H9 (cell line): Measurements from ENCODE around the gene EML1. TPM values are rescaled to one million over a fixed set of nuclear protein-coding genes. Genes with fewer than 3 reads are reported as not detected.

Experiments
- DNase-seq: peaks from one replicate; pipeline ENCODE4 v3.0.0-alpha.2; 2017
- H2AFZ ChIP-seq: one replicate; pipeline ENCODE4 v1.6.1; 2013; ENCODE audit warnings: mild to moderate bottlenecking, low read length, control low read depth, moderate library complexity
- H2AK5ac ChIP-seq: 2 replicates; pipeline ENCODE4 v1.6.1; 2013; ENCODE audit warnings: low read length, control low read depth, mixed read lengths; ENCODE audit not compliant: insufficient read length
- H2BK120ac ChIP-seq: one replicate; pipeline ENCODE4 v1.6.1; 2013; ENCODE audit warnings: low read depth, mild to moderate bottlenecking, low read length, control low read depth, inconsistent platforms; ENCODE audit not compliant: poor library complexity, severe bottlenecking
- H2BK12ac ChIP-seq: 2 replicates; pipeline ENCODE4 v1.6.1; 2013; ENCODE audit warnings: low read length, control low read depth, mixed read lengths, low read depth; ENCODE audit not compliant: insufficient read length
- H2BK15ac ChIP-seq: 2 replicates; pipeline ENCODE4 v1.6.1; 2013; ENCODE audit warnings: low read depth, low read length, control low read depth
- H2BK20ac ChIP-seq: one replicate; pipeline ENCODE4 v1.6.1; 2013; ENCODE audit warnings: low read depth, mild to moderate bottlenecking, low read length, control low read depth, inconsistent platforms; ENCODE audit not compliant: poor library complexity, severe bottlenecking
- H2BK5ac ChIP-seq: 2 replicates; pipeline ENCODE4 v1.6.1; 2013; ENCODE audit warnings: low read length, control low read depth, mixed read lengths; ENCODE audit not compliant: insufficient read length
- H3K14ac ChIP-seq: 2 replicates; pipeline ENCODE4 v1.6.1; 2013; ENCODE audit warnings: low read length, control low read depth; ENCODE audit not compliant: insufficient read depth
- H3K18ac ChIP-seq: 2 replicates; pipeline ENCODE4 v1.6.1; 2013; ENCODE audit warnings: low read depth, mild to moderate bottlenecking, mixed read lengths, low read length, control low read depth; ENCODE audit not compliant: insufficient read length
- H3K23ac ChIP-seq: 2 replicates; pipeline ENCODE4 v1.6.1; 2013; ENCODE audit warnings: low read length, control low read depth, mixed read lengths, low read depth; ENCODE audit not compliant: insufficient read length
- H3K23me2 ChIP-seq: 2 replicates; pipeline ENCODE4 v1.6.1; 2013; ENCODE audit warnings: low read depth, mild to moderate bottlenecking, mixed read lengths, low read length, control low read depth; ENCODE audit not compliant: insufficient read length, poor library complexity, severe bottlenecking
- H3K27ac ChIP-seq: 2 replicates; pipeline ENCODE4 v1.5.1; 2013; ENCODE audit warnings: low read length, control low read depth, mixed read lengths, low read depth; ENCODE audit not compliant: insufficient read length
- H3K27me3 ChIP-seq: 2 replicates; pipeline ENCODE4 v1.6.1; 2013; ENCODE audit warnings: low read length, control low read depth, inconsistent platforms; ENCODE audit not compliant: insufficient read depth
- H3K4ac ChIP-seq: 2 replicates; pipeline ENCODE4 v1.6.1; 2013; ENCODE audit warnings: low read depth, mild to moderate bottlenecking, control low read depth, inconsistent platforms, low read length, moderate library complexity
- H3K4me1 ChIP-seq: 2 replicates; pipeline ENCODE4 v1.6.1; 2013; ENCODE audit warnings: low read length, control low read depth, inconsistent platforms; ENCODE audit not compliant: insufficient read depth
- H3K4me2 ChIP-seq: 2 replicates; pipeline ENCODE4 v1.6.1; 2013; ENCODE audit warnings: low read length, control low read depth, mixed read lengths; ENCODE audit not compliant: insufficient read length, insufficient read depth
- H3K56ac ChIP-seq: 2 replicates; pipeline ENCODE4 v1.6.1; 2013; ENCODE audit warnings: low read depth, mild to moderate bottlenecking, mixed read lengths, low read length, control low read depth; ENCODE audit not compliant: insufficient read length
- H3K79me1 ChIP-seq: 2 replicates; pipeline ENCODE4 v1.6.1; 2013; ENCODE audit warnings: low read depth, mild to moderate bottlenecking, moderate library complexity, low read length, control low read depth, inconsistent platforms; ENCODE audit not compliant: insufficient read depth, poor library complexity, severe bottlenecking
- H3K79me2 ChIP-seq: 2 replicates; pipeline ENCODE4 v1.6.1; 2013; ENCODE audit warnings: low read length, control low read depth, inconsistent platforms; ENCODE audit not compliant: insufficient read depth
- H3K9ac ChIP-seq: 2 replicates; pipeline ENCODE4 v1.6.1; 2013; ENCODE audit warnings: low read length, control low read depth, mixed read lengths; ENCODE audit not compliant: insufficient read length; ENCODE audit errors: extremely low read depth
- H3K9me3 ChIP-seq: one replicate; pipeline ENCODE4 v1.6.1; 2013; ENCODE audit warnings: low read depth, low read length, inconsistent platforms; ENCODE audit not compliant: control insufficient read depth
- H3T11ph ChIP-seq: one replicate; pipeline ENCODE4 v1.6.1; 2013; ENCODE audit warnings: mild to moderate bottlenecking, low read length, control low read depth, inconsistent platforms
- H4K20me1 ChIP-seq: one replicate; pipeline ENCODE4 v1.6.1; 2013; ENCODE audit not compliant: control insufficient read depth, insufficient read length, insufficient read depth
- H4K5ac ChIP-seq: 2 replicates; pipeline ENCODE4 v1.6.1; 2013; ENCODE audit warnings: low read depth, mild to moderate bottlenecking, mixed read lengths, low read length, control low read depth; ENCODE audit not compliant: insufficient read length
- H4K8ac ChIP-seq: replicated peaks from 2 replicates; pipeline ENCODE4 v1.6.1; 2013; ENCODE audit warnings: low read length, control low read depth, mixed read lengths, low read depth; ENCODE audit not compliant: insufficient read length
- H4K91ac ChIP-seq: 2 replicates; pipeline ENCODE4 v1.6.1; 2013; ENCODE audit warnings: low read depth, mild to moderate bottlenecking, moderate library complexity, mixed read lengths, low read length, control low read depth; ENCODE audit not compliant: insufficient read length
- H3K27ac Mint-ChIP-seq, 3 experiments: 2 replicates in 2 of 3; 3 replicates in 1 of 3; pipeline ENCODE4 v1.8.0; 2020 to 2021; ENCODE audit warnings: mixed read lengths in 3 of 3, mild to moderate bottlenecking in 1 of 3, moderate library complexity in 1 of 3
- H3K27me3 Mint-ChIP-seq: 2 replicates; pipeline ENCODE4 v1.8.0; 2021; ENCODE audit warnings: low read depth, mild to moderate bottlenecking, moderate library complexity, mixed read lengths
- H3K36me3 Mint-ChIP-seq, 3 experiments: 2 replicates in 2 of 3; 3 replicates in 1 of 3; pipeline ENCODE4 v1.8.0; 2020 to 2021; ENCODE audit warnings: low read depth in 3 of 3, mixed read lengths in 3 of 3; ENCODE audit not compliant: insufficient read depth in 1 of 3
- H3K4me1 Mint-ChIP-seq, 2 experiments: 2 replicates each; pipeline ENCODE4 v1.8.0; 2020; ENCODE audit warnings: mixed read lengths in 2 of 2
- H3K4me3 Mint-ChIP-seq, 2 experiments: 2 replicates in 1 of 2; 3 replicates in 1 of 2; pipeline ENCODE4 v1.8.0; 2020 to 2021; ENCODE audit warnings: mild to moderate bottlenecking in 2 of 2, mixed read lengths in 2 of 2, moderate library complexity in 1 of 2
- H3K9me3 Mint-ChIP-seq, 2 experiments: 2 replicates in 1 of 2; 3 replicates in 1 of 2; pipeline ENCODE4 v1.8.0; 2020; ENCODE audit warnings: mild to moderate bottlenecking in 2 of 2, mixed read lengths in 2 of 2, moderate library complexity in 1 of 2
- CTCF ChIP-seq: fragments of 200-600 bp; sonication (generic); conservative IDR thresholded peaks from 3 replicates; pipeline ENCODE4 v1.8.0; 2021; ENCODE audit warnings: antibody characterized with exemption, mild to moderate bottlenecking
- WGBS: extraction: QIAGEN DNeasy Blood & Tissue Kit; methylation state at CpG from one replicate; pipeline ENCODE4 v1.1.7; 2013; ENCODE audit warnings: missing lambda C conversion rate, low lambda C conversion rate, mixed read lengths; ENCODE audit not compliant: insufficient read length; ENCODE audit errors: extremely low coverage; 5-methylcytosine and 5-hydroxymethylcytosine counted together
- total RNA-seq: library from RNA; stranded (reverse); gene quantifications from 2 replicates; pipeline ENCODE4 v1.2.1, GENCODE V29; 2021

EML1 gene
- total RNA-seq, 1 experiment from 2014 or later, result 16.7 TPM

GRCh38 chr14:99803803-99804202 lies 10.6 kb downstream of the EML1 start:
- Histone ChIP-seq H3K9me3 (no peaks in the 10 kb centered on the region), H2BK5ac (no peak overlapping the region), H3K14ac (no peak overlapping the region), H4K91ac (no peak overlapping the region), H2BK20ac (no peak overlapping the region), H3K4me2 (no peak overlapping the region), H2BK120ac (no peak overlapping the region), H2BK15ac (no peak overlapping the region), H3K79me1 (no peaks in the 10 kb centered on the region), H3K9ac (no peak overlapping the region), H3K56ac (no peak overlapping the region), H2BK12ac (no peak overlapping the region), H3K4ac (no peak overlapping the region), H4K8ac (no peak overlapping the region), H3K23me2 (no peaks in the 10 kb centered on the region), H3K23ac (no peak overlapping the region), H3K79me2 (no peaks in the 10 kb centered on the region), H4K20me1 (no peaks in the 10 kb centered on the region), H3K27ac (no peak overlapping the region), H4K5ac (no peak overlapping the region), H3K4me1 (no peaks in the 10 kb centered on the region; the same call in 1 of the 2 replicates), H3T11ph (no peak overlapping the region), H3K27me3 (no peaks in the 10 kb centered on the region), H2AFZ (no peak overlapping the region), H2AK5ac (no peak overlapping the region), H3K18ac (no peak overlapping the region)
- TF ChIP-seq CTCF, result no peak
- H3K9me3 Mint-ChIP-seq, result no peaks in the 10 kb centered on the region
- H3K36me3 Mint-ChIP-seq, result no peaks in the 10 kb centered on the region
- no peak overlapping the region for H3K27ac Mint-ChIP-seq
- H3K4me3 Mint-ChIP-seq, result no peak overlapping the region
- no CpG with 5 or more reads among the region's 6 CpGs for WGBS
- no peak for DNase-seq
- H3K4me1 Mint-ChIP-seq, result peaks cover 19 to 23% of the 10 kb centered on the region in 2 experiments
- no peaks in the 10 kb centered on the region; the same call in 1 of the 2 replicates for H3K27me3 Mint-ChIP-seq
